ENCODE results near the gene CYP2W1.

- no peak for TF ChIP-seq CTCF (IDR thresholded peaks at IDR 0.05)
- no peak for TF ChIP-seq POLR2AphosphoS5 (IDR thresholded peaks at IDR 0.05)
These were observed 21.2 kb upstream of the CYP2W1 start for GRCh38 chr7:961546-962400.

Data from prostate gland (tissue), 2 donors.